ENCODE measurements around the gene PCBP3.

The PCBP3 gene

DNA sequence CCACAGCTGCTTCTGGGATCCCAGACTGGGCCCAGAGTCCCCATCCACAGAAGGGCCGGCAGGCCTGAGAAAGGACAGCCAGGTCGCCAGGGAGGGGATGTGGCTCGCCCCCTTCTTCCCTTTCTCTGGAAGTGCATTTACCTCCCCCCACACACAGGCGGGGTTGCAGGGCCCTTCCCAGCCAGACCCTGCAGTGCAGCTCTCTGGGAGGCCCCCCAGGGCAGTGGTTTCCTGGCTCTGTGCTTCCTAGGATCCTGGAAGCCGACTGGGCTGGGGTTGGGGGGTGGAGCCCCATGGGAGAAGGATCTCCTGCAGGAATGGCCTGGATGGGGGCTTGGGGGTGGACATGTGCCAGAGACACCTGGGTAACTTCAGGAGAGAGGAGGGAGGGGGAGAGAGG is 333.9 kb downstream of the PCBP3 start:
- H3K9me3 ChIP-seq (ENCODE audit: insufficient read depth, low read length) = no peaks in the 10 kb centered on the region
- no peak overlapping the region for H3K4me2 ChIP-seq (ENCODE audit: low read depth, low read length, poor library complexity, severe bottlenecking)
- H3K27ac ChIP-seq (ENCODE audit: low read depth, low read length) = no peak overlapping the region
- no peaks in the 10 kb centered on the region for H4K20me1 ChIP-seq (ENCODE audit: low read depth, low read length)
- H3K9ac ChIP-seq (ENCODE audit: low read length) = no peak overlapping the region
- H3K36me3 ChIP-seq (ENCODE audit: low read length) = no peaks in the 10 kb centered on the region
- TF ChIP-seq, protein P1, sequence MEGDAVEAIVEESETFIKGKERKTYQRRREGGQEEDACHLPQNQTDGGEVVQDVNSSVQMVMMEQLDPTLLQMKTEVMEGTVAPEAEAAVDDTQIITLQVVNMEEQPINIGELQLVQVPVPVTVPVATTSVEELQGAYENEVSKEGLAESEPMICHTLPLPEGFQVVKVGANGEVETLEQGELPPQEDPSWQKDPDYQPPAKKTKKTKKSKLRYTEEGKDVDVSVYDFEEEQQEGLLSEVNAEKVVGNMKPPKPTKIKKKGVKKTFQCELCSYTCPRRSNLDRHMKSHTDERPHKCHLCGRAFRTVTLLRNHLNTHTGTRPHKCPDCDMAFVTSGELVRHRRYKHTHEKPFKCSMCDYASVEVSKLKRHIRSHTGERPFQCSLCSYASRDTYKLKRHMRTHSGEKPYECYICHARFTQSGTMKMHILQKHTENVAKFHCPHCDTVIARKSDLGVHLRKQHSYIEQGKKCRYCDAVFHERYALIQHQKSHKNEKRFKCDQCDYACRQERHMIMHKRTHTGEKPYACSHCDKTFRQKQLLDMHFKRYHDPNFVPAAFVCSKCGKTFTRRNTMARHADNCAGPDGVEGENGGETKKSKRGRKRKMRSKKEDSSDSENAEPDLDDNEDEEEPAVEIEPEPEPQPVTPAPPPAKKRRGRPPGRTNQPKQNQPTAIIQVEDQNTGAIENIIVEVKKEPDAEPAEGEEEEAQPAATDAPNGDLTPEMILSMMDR (IDR thresholded peaks at IDR 0.05; ENCODE audit: insufficient read depth, low read length, poor library complexity, severe bottlenecking) = no peak
- no peak for TF ChIP-seq EZH2phosphoT487 (conservative IDR thresholded peaks at IDR 0.05; ENCODE audit: low read length)
- H3K79me2 ChIP-seq (ENCODE audit: insufficient read depth, low read length) = no peaks in the 10 kb centered on the region
- no peaks in the 10 kb centered on the region for H3F3A ChIP-seq (ENCODE audit: insufficient read depth)
- no peaks in the 10 kb centered on the region for H3K27me3 ChIP-seq (ENCODE audit: low read length)
- no peaks in the 10 kb centered on the region for H3K9me2 ChIP-seq (replicated peaks; ENCODE audit: insufficient read depth, low read length)
- H3K4me3 ChIP-seq (ENCODE audit: insufficient read depth, low read length, poor library complexity, severe bottlenecking) = no peak overlapping the region
- no peak overlapping the region for H2AFZ ChIP-seq (ENCODE audit: low read depth, low read length, severe bottlenecking)

DNA sequence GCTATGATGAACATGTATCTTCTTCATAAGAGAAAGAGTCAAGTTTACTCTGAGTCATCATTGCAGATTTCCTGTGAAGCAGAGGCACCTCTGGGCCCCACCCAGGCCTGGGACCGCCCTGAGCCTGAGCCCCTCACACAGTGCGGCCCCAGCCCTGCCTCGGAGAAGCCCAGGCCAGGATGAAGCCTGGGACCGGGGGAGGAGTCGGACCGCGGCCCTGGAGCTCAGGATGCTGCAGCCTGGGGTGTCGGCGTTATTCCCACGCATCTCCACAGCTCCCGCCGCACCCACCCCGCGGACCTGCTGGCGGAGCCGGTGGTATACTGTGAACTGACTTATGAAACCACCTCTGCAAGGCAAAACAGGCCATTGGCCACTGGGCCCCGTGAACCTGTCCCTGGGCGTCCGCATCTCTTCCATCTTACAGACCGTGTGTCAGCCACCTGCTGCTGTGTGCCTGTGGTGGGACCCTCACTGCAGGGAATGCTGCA is 335.7 kb downstream of the PCBP3 start:
- Histone ChIP-seq H2AFZ (ENCODE audit: low read depth, low read length, severe bottlenecking) (no peak overlapping the region), H3K36me3 (ENCODE audit: low read length) (no peaks in the 10 kb centered on the region), H3K9me3 (ENCODE audit: insufficient read depth, low read length) (no peaks in the 10 kb centered on the region), H3K9me2 (replicated peaks; ENCODE audit: insufficient read depth, low read length) (no peaks in the 10 kb centered on the region), H3K27ac (ENCODE audit: low read depth, low read length) (no peak overlapping the region), H3K4me2 (ENCODE audit: low read depth, low read length, poor library complexity, severe bottlenecking) (no peak overlapping the region), H4K20me1 (ENCODE audit: low read depth, low read length) (no peaks in the 10 kb centered on the region), H3F3A (ENCODE audit: insufficient read depth) (no peaks in the 10 kb centered on the region), H3K4me3 (ENCODE audit: insufficient read depth, low read length, poor library complexity, severe bottlenecking) (no peak overlapping the region), H3K27me3 (ENCODE audit: low read length) (no peaks in the 10 kb centered on the region), H3K9ac (ENCODE audit: low read length) (no peak overlapping the region), H3K79me2 (ENCODE audit: insufficient read depth, low read length) (no peaks in the 10 kb centered on the region)
- TF ChIP-seq EZH2phosphoT487 (conservative IDR thresholded peaks at IDR 0.05; ENCODE audit: low read length) = no peak
- TF ChIP-seq, protein P1 (IDR thresholded peaks at IDR 0.05; ENCODE audit: insufficient read depth, low read length, poor library complexity, severe bottlenecking) = no peak

DNA sequence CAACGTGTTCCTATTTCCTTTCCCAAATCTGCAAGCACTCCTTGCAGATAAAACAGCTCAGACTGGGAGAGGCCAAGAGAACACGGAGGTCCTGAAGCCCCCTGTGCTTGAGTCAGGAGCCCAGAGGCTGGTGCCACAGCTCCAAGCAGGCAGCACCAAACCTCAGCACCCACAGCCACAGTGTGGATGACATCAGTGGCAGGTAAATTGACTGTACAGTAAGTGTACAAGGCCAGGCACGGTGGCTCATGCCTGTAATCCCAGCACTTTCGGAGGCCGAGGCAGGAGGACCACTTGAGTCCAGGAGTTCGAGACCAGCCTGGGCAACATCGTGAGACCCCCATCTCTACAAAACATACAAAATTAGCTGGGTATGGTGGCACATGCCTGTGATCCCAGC is 336.1 kb downstream of the PCBP3 start:
- H3K9me2 ChIP-seq (replicated peaks; ENCODE audit: insufficient read depth, low read length) = no peaks in the 10 kb centered on the region
- H3F3A ChIP-seq (ENCODE audit: insufficient read depth) = no peaks in the 10 kb centered on the region
- H3K79me2 ChIP-seq (ENCODE audit: insufficient read depth, low read length) = no peaks in the 10 kb centered on the region
- H3K9me3 ChIP-seq (ENCODE audit: insufficient read depth, low read length) = no peaks in the 10 kb centered on the region
- H3K4me2 ChIP-seq (ENCODE audit: low read depth, low read length, poor library complexity, severe bottlenecking) = no peak overlapping the region
- no peak for TF ChIP-seq EZH2phosphoT487 (conservative IDR thresholded peaks at IDR 0.05; ENCODE audit: low read length)
- TF ChIP-seq, protein P1 (IDR thresholded peaks at IDR 0.05; ENCODE audit: insufficient read depth, low read length, poor library complexity, severe bottlenecking) = no peak
- H2AFZ ChIP-seq (ENCODE audit: low read depth, low read length, severe bottlenecking) = no peak overlapping the region
- H3K36me3 ChIP-seq (ENCODE audit: low read length) = no peaks in the 10 kb centered on the region
- no peak overlapping the region for H3K27ac ChIP-seq (ENCODE audit: low read depth, low read length)
- H3K27me3 ChIP-seq (ENCODE audit: low read length) = no peaks in the 10 kb centered on the region
- no peak overlapping the region for H3K9ac ChIP-seq (ENCODE audit: low read length)
- H3K4me3 ChIP-seq (ENCODE audit: insufficient read depth, low read length, poor library complexity, severe bottlenecking) = no peak overlapping the region
- no peaks in the 10 kb centered on the region for H4K20me1 ChIP-seq (ENCODE audit: low read depth, low read length)

Measured in SU-DHL-6 (cell line).